Stimulated activated CD4-positive, alpha-beta T cell treated with anti-CD3 and anti-CD28 coated beads, Interleukin-15, amount 100 ng/mL, for 48 hours (primary cell): Measurements from ENCODE around the gene DPYSL4.

Experiments
- DNase-seq, 2 donors: peaks; one replicate each; pipeline ENCODE4 v3.0.0-alpha.2; 2020; ENCODE audit warnings: low read depth in 2 of 2

DPYSL4 gene

GRCh38 chr10:132186488-132187429 is at the start of gene DPYSL4:
Gene DPYSL4, plus strand, starts transcription at chr10:132186948. Its CDS starts 116 bp downstream, at chr10:132187064.
- no peak for DNase-seq

GRCh38 chr10:132137111-132138072 is 49.4 kb upstream of the DPYSL4 start:
- no peak for DNase-seq

GRCh38 chr10:132138133-132138532 is 48.6 kb upstream of the DPYSL4 start:
- no peak for DNase-seq

- no peak for DNase-seq
Measured at GRCh38 chr10:132138596-132138995, 48.2 kb upstream of the DPYSL4 start.

- DNase-seq = no peak
Measured at GRCh38 chr10:132139526-132139925, 47.2 kb upstream of the DPYSL4 start.

GRCh38 chr10:132140167-132140925 is 46.4 kb upstream of the DPYSL4 start:
- DNase-seq = no peak

GRCh38 chr10:132141076-132141475 is 45.7 kb upstream of the DPYSL4 start:
- DNase-seq = no peak

GRCh38 chr10:132141526-132142395 is 45.0 kb upstream of the DPYSL4 start:
- no peak for DNase-seq

GRCh38 chr10:132142396-132143161 is 44.2 kb upstream of the DPYSL4 start:
- DNase-seq = peak in 1 of 2 donors; percentile 31

- no peak for DNase-seq
Measured at GRCh38 chr10:132143162-132143561, 43.6 kb upstream of the DPYSL4 start.

GRCh38 chr10:132144086-132144485 is 42.7 kb upstream of the DPYSL4 start:
- no peak for DNase-seq

GRCh38 chr10:132145002-132145401 is 41.7 kb upstream of the DPYSL4 start:
- no peak for DNase-seq

GRCh38 chr10:132145521-132146185 is 41.1 kb upstream of the DPYSL4 start:
- DNase-seq = no peak

- DNase-seq = no peak
Measured at GRCh38 chr10:132146271-132146671, 40.5 kb upstream of the DPYSL4 start.

- no peak for DNase-seq
Measured at GRCh38 chr10:132146941-132147915, 39.5 kb upstream of the DPYSL4 start.

GRCh38 chr10:132148261-132149251 is 38.2 kb upstream of the DPYSL4 start:
- no peak for DNase-seq

GRCh38 chr10:132149271-132149670 is 37.5 kb upstream of the DPYSL4 start:
- no peak for DNase-seq
